Smooth muscle cell (in vitro differentiated cells): ENCODE results near the gene DMRT3. TPM values are rescaled to one million over a fixed set of nuclear protein-coding genes. Genes with fewer than 3 reads are reported as not detected.

Experiments used
- DNase-seq: peaks from one replicate; lab custom pipeline; 2025; ENCODE audit not compliant: unreplicated experiment; lab: John Stamatoyannopoulos, UW
- H2AFZ ChIP-seq: fragments of 200-600 bp; sonication (generic); 2 replicates; pipeline ENCODE4 v1.6.0; 2016; ENCODE audit warnings: antibody characterized with exemption, low read depth, mild to moderate bottlenecking
- H3F3A ChIP-seq: fragments of 200-600 bp; sonication (generic); 2 replicates; pipeline ENCODE4 v1.6.0; 2017; ENCODE audit warnings: antibody characterized with exemption, low read depth
- H3K27ac ChIP-seq: fragments of 200-600 bp; sonication (generic); 2 replicates; pipeline ENCODE4 v1.5.1; 2016; ENCODE audit warnings: low read depth, mild to moderate bottlenecking
- H3K27me3 ChIP-seq: fragments of 200-600 bp; sonication (generic); 2 replicates; pipeline ENCODE4 v1.6.1; 2016; ENCODE audit warnings: low read depth, mild to moderate bottlenecking
- H3K36me3 ChIP-seq: fragments of 200-600 bp; sonication (generic); 2 replicates; pipeline ENCODE4 v1.5.1; 2016; ENCODE audit warnings: low read depth
- H3K4me1 ChIP-seq: fragments of 200-600 bp; sonication (generic); 2 replicates; pipeline ENCODE4 v1.5.1; 2016; ENCODE audit warnings: low read depth
- H3K4me2 ChIP-seq: fragments of 200-600 bp; sonication (generic); 2 replicates; pipeline ENCODE4 v1.6.0; 2016; ENCODE audit warnings: mild to moderate bottlenecking
- H3K4me3 ChIP-seq: fragments of 200-600 bp; sonication (generic); 2 replicates; pipeline ENCODE4 v1.5.1; 2016; ENCODE audit warnings: mild to moderate bottlenecking
- H3K79me2 ChIP-seq: fragments of 200-600 bp; sonication (generic); 2 replicates; pipeline ENCODE4 v1.6.0; 2016; ENCODE audit warnings: low read depth, mild to moderate bottlenecking
- H3K9ac ChIP-seq: fragments of 200-600 bp; sonication (generic); 2 replicates; pipeline ENCODE4 v1.6.0; 2016; ENCODE audit warnings: low read depth
- H3K9me3 ChIP-seq: fragments of 200-600 bp; sonication (generic); replicated peaks from 2 replicates; pipeline ENCODE4 v1.5.1; 2016; ENCODE audit warnings: low read depth
- H4K20me1 ChIP-seq: fragments of 200-600 bp; sonication (generic); 2 replicates; pipeline ENCODE4 v1.6.0; 2016; ENCODE audit warnings: low read depth
- CTCF ChIP-seq: fragments of 200-600 bp; sonication (generic); IDR thresholded peaks from 2 replicates; pipeline ENCODE4 v1.5.1; 2017; ENCODE audit warnings: borderline replicate concordance, mild to moderate bottlenecking, antibody characterized with exemption; ENCODE audit not compliant: insufficient read depth, poor library complexity, severe bottlenecking
- WGBS: methylation state at CpG from one replicate; pipeline ENCODE4 v1.1.7; 2016; ENCODE audit warnings: low lambda C conversion rate; 5-methylcytosine and 5-hydroxymethylcytosine counted together
- polyA plus RNA-seq: library from polyadenylated mRNA; unstranded; fragments of >200 nt; fragmentation: Nextera tagmentation; extraction: Ambion mirVana; gene quantifications from 2 replicates; pipeline ENCODE4 v1.2.1, GENCODE V29; 2016
- total RNA-seq: library from RNA; depleted of rRNA; stranded (reverse); fragments of >200 nt; gene quantifications from 2 replicates; pipeline ENCODE4 v1.2.3, GENCODE V29; 2014

DMRT3 gene
- total and polyA plus RNA-seq, 2 experiments from 2014 or later = not detected

GRCh38 chr9:977838-978830, 1.7 kb downstream of the DMRT3 start:
- no peak overlapping the region for H3K4me2 ChIP-seq

GRCh38 chr9:979983-980382, 3.5 kb downstream of the DMRT3 start:
- Histone ChIP-seq H3K4me2 (no peak overlapping the region), H3F3A (no peaks in the 10 kb centered on the region), H3K27ac (no peak overlapping the region), H2AFZ (no peak overlapping the region), H3K4me3 (no peak overlapping the region), H3K27me3 (peaks cover 100% of the 10 kb centered on the region), H3K4me1 (peaks cover 13% of the 10 kb centered on the region), H3K79me2 (no peaks in the 10 kb centered on the region), H3K36me3 (no peaks in the 10 kb centered on the region), H4K20me1 (no peaks in the 10 kb centered on the region), H3K9ac (no peak overlapping the region), H3K9me3 (no peaks in the 10 kb centered on the region)
- no peak for DNase-seq
- TF ChIP-seq CTCF = no peak
- WGBS = 62% methylated on average over 2 of the region's 2 CpGs

More at GRCh38 chr9:977838-978830, 1.7 kb downstream of the DMRT3 start:
- no peaks in the 10 kb centered on the region for H3K9me3 ChIP-seq
- DNase-seq = no peak
- H3K27me3 ChIP-seq = peaks cover 100% of the 10 kb centered on the region
- H3K79me2 ChIP-seq = no peaks in the 10 kb centered on the region
- peaks cover 29% of the 10 kb centered on the region for H3K4me1 ChIP-seq
- TF ChIP-seq CTCF = no peak
- no peaks in the 10 kb centered on the region for H3K36me3 ChIP-seq
- no peaks in the 10 kb centered on the region for H4K20me1 ChIP-seq
- H3K9ac ChIP-seq = no peak overlapping the region
- H3K27ac ChIP-seq = no peak overlapping the region
- no peak overlapping the region for H3K4me3 ChIP-seq
- no peaks in the 10 kb centered on the region for H3F3A ChIP-seq
- H2AFZ ChIP-seq = no peak overlapping the region
- WGBS = 36% methylated on average over 19 of the region's 19 CpGs

- Histone ChIP-seq H2AFZ (no peak overlapping the region), H3K4me1 (peaks cover 7% of the 10 kb centered on the region), H3K79me2 (no peaks in the 10 kb centered on the region), H3K9me3 (no peaks in the 10 kb centered on the region), H3F3A (no peaks in the 10 kb centered on the region), H3K9ac (no peak overlapping the region), H3K36me3 (no peaks in the 10 kb centered on the region), H3K27me3 (peaks cover 100% of the 10 kb centered on the region), H4K20me1 (no peaks in the 10 kb centered on the region), H3K4me2 (no peak overlapping the region), H3K4me3 (no peak overlapping the region), H3K27ac (no peak overlapping the region)
- no peak for DNase-seq
- WGBS = 48% methylated on average over 4 of the region's 4 CpGs
- no peak for TF ChIP-seq CTCF
These were observed 4.2 kb downstream of the DMRT3 start for GRCh38 chr9:980640-981039.

GRCh38 chr9:981491-981898, 5.0 kb downstream of the DMRT3 start:
- Histone ChIP-seq H3K79me2 (no peaks in the 10 kb centered on the region), H3F3A (no peaks in the 10 kb centered on the region), H2AFZ (no peak overlapping the region), H3K4me1 (no peaks in the 10 kb centered on the region), H3K27me3 (peaks cover 100% of the 10 kb centered on the region), H4K20me1 (no peaks in the 10 kb centered on the region), H3K4me3 (no peak overlapping the region), H3K27ac (no peak overlapping the region), H3K36me3 (no peaks in the 10 kb centered on the region), H3K9ac (no peak overlapping the region), H3K9me3 (no peaks in the 10 kb centered on the region), H3K4me2 (no peak overlapping the region)
- no peak for DNase-seq
- no peak for TF ChIP-seq CTCF
- WGBS = 34% methylated on average over 16 of the region's 16 CpGs
